Measurements from ENCODE around the gene ATP8A2.

The ATP8A2 gene

GRCh38 chr13:25654322-25654721, 282.5 kb downstream of the ATP8A2 start:
- no peak for DNase-seq (ENCODE audit: low read depth)

GRCh38 chr13:25657157-25657556, 285.4 kb downstream of the ATP8A2 start:
- H3K4me3 ChIP-seq (ENCODE audit: low read depth, low read length): no peak overlapping the region
- no peak for DNase-seq (ENCODE audit: low read depth)
- TF ChIP-seq CTCF (conservative IDR thresholded peaks at IDR 0.05; ENCODE audit: low read depth, low read length): no peak

More at GRCh38 chr13:25654322-25654721, 282.5 kb downstream of the ATP8A2 start:
- no peak overlapping the region for H3K4me3 ChIP-seq (ENCODE audit: low read depth, low read length)
- no peak for TF ChIP-seq CTCF (conservative IDR thresholded peaks at IDR 0.05; ENCODE audit: low read depth, low read length)

- TF ChIP-seq CTCF (conservative IDR thresholded peaks at IDR 0.05; ENCODE audit: low read depth, low read length): no peak
- peak; percentile 39 for DNase-seq (ENCODE audit: low read depth)
Observed at GRCh38 chr13:25659091-25659795, 287.5 kb downstream of the ATP8A2 start.

GRCh38 chr13:25660996-25661395, 289.2 kb downstream of the ATP8A2 start:
- no peak for TF ChIP-seq CTCF (conservative IDR thresholded peaks at IDR 0.05; ENCODE audit: low read depth, low read length)
- H3K4me3 ChIP-seq (ENCODE audit: low read depth, low read length): no peak overlapping the region
- no peak for DNase-seq (ENCODE audit: low read depth)

More at GRCh38 chr13:25659091-25659795, 287.5 kb downstream of the ATP8A2 start:
- H3K4me3 ChIP-seq (ENCODE audit: low read depth, low read length): no peak overlapping the region

GRCh38 chr13:25662516-25662915, 290.7 kb downstream of the ATP8A2 start:
- TF ChIP-seq CTCF (conservative IDR thresholded peaks at IDR 0.05; ENCODE audit: low read depth, low read length): no peak
- DNase-seq (ENCODE audit: low read depth): no peak
- H3K4me3 ChIP-seq (ENCODE audit: low read depth, low read length): no peak overlapping the region

GRCh38 chr13:25668345-25668744, 296.6 kb downstream of the ATP8A2 start:
- H3K4me3 ChIP-seq (ENCODE audit: low read depth, low read length): no peak overlapping the region
- no peak for TF ChIP-seq CTCF (conservative IDR thresholded peaks at IDR 0.05; ENCODE audit: low read depth, low read length)
- no peak for DNase-seq (ENCODE audit: low read depth)

GRCh38 chr13:25673711-25674110, 301.9 kb downstream of the ATP8A2 start:
- TF ChIP-seq CTCF (conservative IDR thresholded peaks at IDR 0.05; ENCODE audit: low read depth, low read length): no peak

More at GRCh38 chr13:25673711-25674110, 301.9 kb downstream of the ATP8A2 start:
- DNase-seq (ENCODE audit: low read depth): no peak
- no peak overlapping the region for H3K4me3 ChIP-seq (ENCODE audit: low read depth, low read length)

Measured in choroid plexus epithelial cell (primary cell).